IMR-90 (cell line): Measurements from ENCODE around the gene CYB5R3. TPM values are rescaled to one million over a fixed set of nuclear protein-coding genes. Genes with fewer than 3 reads are reported as not detected.
A peak's percentile ranks its signal among the peaks of the same experiment; 100 is the strongest.

Experiments
- ATAC-seq: fragments of 200-7000 bp; cut with Tn5 transposase; 2 replicates; pipeline ENCODE4 v1.9.1; 2020; ENCODE audit warnings: low read depth, mild to moderate bottlenecking, moderate library complexity
- BruUV-seq: library from RNA; stranded (reverse); fragments of 400-500 nt; replicated peaks from 2 replicates; lab custom pipeline; 2021; lab: Mats Ljungman, UMichigan
- CTCF ChIA-PET: fragments of 300-600 bp; formaldehyde crosslinking; extraction: SDS; loops from one replicate; lab custom pipeline; 2021; ENCODE audit warnings: antibody characterized with exemption; lab: Yijun Ruan, JAX
- POLR2A ChIA-PET: fragments of 300-600 bp; sonication (Branson Sonifier 250); formaldehyde crosslinking; loops from one replicate; lab custom pipeline; 2022; ENCODE audit warnings: antibody characterized with exemption; ENCODE audit not compliant: unreplicated experiment; lab: Charles Lee
- DNase-seq: peaks from one replicate; pipeline ENCODE4 v3.0.0; 2013
- H2AFZ ChIP-seq: replicated peaks from 2 replicates; pipeline ENCODE3; 2013; ENCODE audit warnings: low read length, mild to moderate bottlenecking; ENCODE audit not compliant: poor library complexity
- H2AK5ac ChIP-seq: 2 replicates; pipeline ENCODE4 v1.6.1; 2013; ENCODE audit warnings: low read depth, low read length, inconsistent platforms
- H2AK9ac ChIP-seq: replicated peaks from 2 replicates; pipeline ENCODE3; 2013; ENCODE audit warnings: mild to moderate bottlenecking, low read depth, low read length, moderate library complexity; ENCODE audit not compliant: poor library complexity
- H2BK120ac ChIP-seq: 2 replicates; pipeline ENCODE4 v1.6.1; 2013; ENCODE audit warnings: low read depth, low read length, inconsistent platforms
- H2BK15ac ChIP-seq: 3 replicates; pipeline ENCODE4 v1.6.1; 2013; ENCODE audit warnings: low read depth, low read length, inconsistent platforms
- H2BK20ac ChIP-seq: 2 replicates; pipeline ENCODE4 v1.6.1; 2013; ENCODE audit warnings: low read depth, mild to moderate bottlenecking, inconsistent platforms, low read length, moderate library complexity
- H2BK5ac ChIP-seq: 2 replicates; pipeline ENCODE4 v1.6.1; 2013; ENCODE audit warnings: mild to moderate bottlenecking, low read depth, low read length, inconsistent platforms; ENCODE audit not compliant: poor library complexity, severe bottlenecking
- H3K14ac ChIP-seq: replicated peaks from 2 replicates; pipeline ENCODE4 v1.6.1; 2013; ENCODE audit warnings: low read depth, low read length, inconsistent platforms
- H3K18ac ChIP-seq: 2 replicates; pipeline ENCODE4 v1.6.1; 2013; ENCODE audit warnings: low read depth, low read length, control low read depth
- H3K23ac ChIP-seq: 2 replicates; pipeline ENCODE4 v1.6.1; 2013; ENCODE audit warnings: low read depth, low read length, inconsistent platforms
- H3K27ac ChIP-seq: 2 replicates; pipeline ENCODE4 v1.5.1; 2013; ENCODE audit warnings: mild to moderate bottlenecking, control low read depth, low read length; ENCODE audit not compliant: insufficient read depth
- H3K27me3 ChIP-seq: 2 replicates; pipeline ENCODE4 v1.6.1; 2013; ENCODE audit warnings: low read length; ENCODE audit not compliant: control insufficient read depth, insufficient read depth
- H3K36me3 ChIP-seq: 2 replicates; pipeline ENCODE4 v1.6.1; 2013; ENCODE audit warnings: low read length, mixed read lengths; ENCODE audit not compliant: control insufficient read depth, insufficient read depth
- H3K4ac ChIP-seq: 2 replicates; pipeline ENCODE4 v1.6.1; 2013; ENCODE audit warnings: low read depth, low read length, inconsistent platforms
- H3K4me1 ChIP-seq: 2 replicates; pipeline ENCODE4 v1.6.1; 2013; ENCODE audit warnings: low read length, mixed read lengths; ENCODE audit not compliant: control insufficient read depth, insufficient read depth
- H3K4me2 ChIP-seq: 2 replicates; pipeline ENCODE4 v1.6.1; 2013; ENCODE audit warnings: low read depth, mild to moderate bottlenecking, control low read depth, low read length, moderate library complexity
- H3K4me3 ChIP-seq: 2 replicates; pipeline ENCODE4 v1.5.1; 2013; ENCODE audit warnings: low read depth, mild to moderate bottlenecking, control low read depth, low read length, moderate library complexity; ENCODE audit not compliant: insufficient read depth
- H3K56ac ChIP-seq: 2 replicates; pipeline ENCODE4 v1.6.1; 2013; ENCODE audit warnings: low read length, inconsistent platforms; ENCODE audit not compliant: insufficient read depth; ENCODE audit errors: extremely low read depth
- H3K79me1 ChIP-seq, 2 experiments: 2 replicates each; pipeline ENCODE4 v1.6.1; 2013; ENCODE audit warnings: low read length in 2 of 2, inconsistent platforms in 1 of 2, low read depth in 1 of 2
- H3K9ac ChIP-seq: 2 replicates; pipeline ENCODE4 v1.6.1; 2013; ENCODE audit warnings: low read depth, low read length, control low read depth
- H3K9me1 ChIP-seq: 2 replicates; pipeline ENCODE4 v1.6.1; 2013; ENCODE audit warnings: low read length, inconsistent platforms; ENCODE audit not compliant: insufficient read depth
- H3K9me3 ChIP-seq: 2 replicates; pipeline ENCODE4 v1.6.1; 2013; ENCODE audit warnings: low read length; ENCODE audit not compliant: control insufficient read depth, insufficient read depth
- H4K20me1 ChIP-seq: 2 replicates; pipeline ENCODE4 v1.6.1; 2013; ENCODE audit warnings: low read length, inconsistent platforms; ENCODE audit not compliant: insufficient read depth
- H4K5ac ChIP-seq: 2 replicates; pipeline ENCODE4 v1.6.1; 2013; ENCODE audit warnings: mild to moderate bottlenecking, low read depth, low read length, control low read depth
- H4K8ac ChIP-seq, 2 experiments: 2 replicates each; pipeline ENCODE4 v1.6.1; 2013; ENCODE audit warnings: low read depth in 2 of 2, low read length in 2 of 2, control low read depth in 1 of 2, inconsistent platforms in 1 of 2
- H4K91ac ChIP-seq: 2 replicates; pipeline ENCODE4 v1.6.1; 2013; ENCODE audit warnings: low read depth, low read length, inconsistent platforms; ENCODE audit not compliant: insufficient read depth
- BHLHE40 ChIP-seq: fragments of 150-350 bp; IDR thresholded peaks from 2 replicates; pipeline ENCODE4 v1.6.1; 2016; ENCODE audit warnings: mild to moderate bottlenecking, low read depth, low read length
- CEBPB ChIP-seq: IDR thresholded peaks from 2 replicates; pipeline ENCODE4 v1.6.1; 2012; ENCODE audit warnings: low read depth, low read length, improper control_type of control experiment
- CHD1 ChIP-seq: IDR thresholded peaks from 2 replicates; pipeline ENCODE4 v1.6.1; 2012; ENCODE audit warnings: low read depth, low read length, improper control_type of control experiment
- FOS ChIP-seq: fragments of 150-350 bp; IDR thresholded peaks from 2 replicates; pipeline ENCODE4 v1.6.1; 2016; ENCODE audit warnings: low read depth, low read length
- MAZ ChIP-seq: IDR thresholded peaks from 2 replicates; pipeline ENCODE4 v1.6.1; 2012; ENCODE audit warnings: low read depth, mild to moderate bottlenecking, low read length, improper control_type of control experiment, moderate library complexity, borderline replicate concordance
- MXI1 ChIP-seq: IDR thresholded peaks from 2 replicates; pipeline ENCODE4 v1.6.1; 2012; ENCODE audit warnings: low read depth, mild to moderate bottlenecking, low read length, moderate library complexity, borderline replicate concordance
- NFE2L2 ChIP-seq: fragments of 150-350 bp; IDR thresholded peaks from 2 replicates; pipeline ENCODE4 v1.6.1; 2016; ENCODE audit warnings: low read depth, mild to moderate bottlenecking, low read length
- POLR2A ChIP-seq: IDR thresholded peaks from 2 replicates; pipeline ENCODE4 v1.6.1; 2012; ENCODE audit warnings: mild to moderate bottlenecking, low read depth, low read length
- RAD21 ChIP-seq: IDR thresholded peaks from 2 replicates; pipeline ENCODE4 v1.6.1; 2012; ENCODE audit warnings: low read length, improper control_type of control experiment
- RFX5 ChIP-seq: IDR thresholded peaks from 2 replicates; pipeline ENCODE4 v1.8.0; 2012; ENCODE audit warnings: low read depth, mild to moderate bottlenecking, low read length, moderate library complexity
- SMC3 ChIP-seq: fragments of 150-350 bp; IDR thresholded peaks from 2 replicates; pipeline ENCODE4 v1.6.1; 2016; ENCODE audit warnings: low read depth, mild to moderate bottlenecking, antibody characterized with exemption, low read length, moderate library complexity
- WGBS, 2 experiments: methylation state at CpG; one replicate each; pipeline versions ENCODE4 v1.1.5 to v1.1.7; 2013; ENCODE audit warnings: missing lambda C conversion rate in 2 of 2; ENCODE audit not compliant: insufficient read length in 1 of 2; ENCODE audit errors: extremely low coverage in 2 of 2; 5-methylcytosine and 5-hydroxymethylcytosine counted together
- dilution Hi-C: fragments of 300-500 bp; cut with HindIII; formaldehyde crosslinking; loops from one replicate; pipeline ENCODE4 v1.14.3; 2018; ENCODE audit warnings: low sequenced_read_pairs; ENCODE audit not compliant: unreplicated experiment
- in situ Hi-C: fragments of 300-500 bp; cut with MboI; formaldehyde crosslinking; loops from 3 replicates; pipeline ENCODE4 v1.14.3; 2019; ENCODE audit warnings: low sequenced_read_pairs, inconsistent platforms, mixed read lengths
- intact Hi-C: fragments of 100-400 bp; cut with micrococcal nuclease; formaldehyde crosslinking; loops from 2 replicates; pipeline ENCODE4 v1.10.0; 2022
- polyA plus RNA-seq, 3 experiments: library from polyadenylated mRNA; depleted of rRNA; stranded (reverse); fragments of >200 nt; gene quantifications; 2 replicates each; pipeline ENCODE4 v1.2.3, GENCODE V29; 2012; ENCODE audit warnings: low replicate concordance in 1 of 3
- total RNA-seq: library from RNA; depleted of rRNA; stranded (reverse); fragments of >200 nt; gene quantifications from 2 replicates; pipeline ENCODE4 v1.2.3, GENCODE V29; 2012
- TF ChIP-seq, protein P1 (sequence below): conservative IDR thresholded peaks from 2 replicates; pipeline ENCODE4 v1.5.1; 2012; ENCODE audit warnings: mild to moderate bottlenecking, low read depth, low read length, improper control_type of control experiment
- TF ChIP-seq, protein P2 (sequence below): fragments of 150-350 bp; IDR thresholded peaks from 2 replicates; pipeline ENCODE4 v1.6.1; 2016; ENCODE audit warnings: low read depth, mild to moderate bottlenecking, low read length, moderate library complexity, borderline replicate concordance
- TF ChIP-seq, protein P3 (sequence below): fragments of 150-350 bp; IDR thresholded peaks from 2 replicates; pipeline ENCODE4 v1.6.1; 2017; ENCODE audit warnings: mild to moderate bottlenecking, antibody characterized with exemption, low read length, low read depth

CYB5R3 gene
- total and polyA plus RNA-seq, 2 of the 4 experiments (the other 2 are of a cell fraction) = 44.1 to 362 TPM

GRCh38 chr22:42686756-42687491 lies 37.7 kb upstream of the CYB5R3 start:
- Histone ChIP-seq H3K4me1 (peaks cover 34% of the 10 kb centered on the region), H3K9me3 (no peaks in the 10 kb centered on the region), H3K14ac (no peak overlapping the region; the same call in 1 of the 2 replicates), H4K8ac (peak overlapping the region in 1 of 2 experiments; percentile 18; a peak in 2 of 4 replicates), H3K56ac (no peak overlapping the region), H4K20me1 (no peaks in the 10 kb centered on the region), H2AK5ac (peak overlapping the region; percentile 37), H3K9me1 (peaks cover 13% of the 10 kb centered on the region; the same call in 1 of the 2 replicates), H2BK20ac (0 out of 2 replicates have a peak overlapping the region, but pooled peaks have one; percentile 9), H4K91ac (peak overlapping the region; percentile 49; the same call in 1 of the 2 replicates), H2AFZ (no peak overlapping the region), H2AK9ac (no peak overlapping the region), H2BK120ac (peak overlapping the region; percentile 42; the same call in 1 of the 2 replicates), H3K9ac (no peak overlapping the region; the same call in 1 of the 2 replicates), H3K4me3 (no peak overlapping the region), H2BK5ac (no peak overlapping the region), H3K36me3 (peaks cover 6% of the 10 kb centered on the region; the same call in 1 of the 2 replicates), H3K79me1 (peaks cover 7 to 9% of the 10 kb centered on the region in 2 experiments; a peak in 2 of 4 replicates), H3K18ac (no peak overlapping the region; the same call in 1 of the 2 replicates), H3K4ac (peak overlapping the region; percentile 64), H2BK15ac (peak overlapping the region; percentile 18; the same call in 1 of the 3 replicates), H4K5ac (no peak overlapping the region; the same call in 1 of the 2 replicates), H3K4me2 (no peak overlapping the region), H3K27me3 (no peaks in the 10 kb centered on the region), H3K23ac (no peak overlapping the region), H3K27ac (peak overlapping the region; percentile 28; the same call in 1 of the 2 replicates)
- in situ Hi-C loops (no loop called here), dilution Hi-C loops (no loop called here), intact Hi-C loops (no loop called here)
- ChIA-PET CTCF (interaction anchor here (0.6 kb wide), 1 partner anchor 24 kb away, joined by 6 read pairs; no protein-coding TSS in a partner anchor), POLR2A (no interaction called here)
- WGBS, 2 experiments = no CpG with 5 or more reads among the region's 14 CpGs
- DNase-seq (no peak), ATAC-seq (no peak)
- BruUV-seq = no TSS peak
- TF ChIP-seq SMC3 (no peak), RFX5 (no peak), CHD1 (no peak), CEBPB (no peak), BHLHE40 (no peak), NFE2L2 (no peak), MAZ (no peak), RAD21 (no peak), POLR2A (no peak), FOS (no peak), MXI1 (no peak)
- TF ChIP-seq, protein P1, sequence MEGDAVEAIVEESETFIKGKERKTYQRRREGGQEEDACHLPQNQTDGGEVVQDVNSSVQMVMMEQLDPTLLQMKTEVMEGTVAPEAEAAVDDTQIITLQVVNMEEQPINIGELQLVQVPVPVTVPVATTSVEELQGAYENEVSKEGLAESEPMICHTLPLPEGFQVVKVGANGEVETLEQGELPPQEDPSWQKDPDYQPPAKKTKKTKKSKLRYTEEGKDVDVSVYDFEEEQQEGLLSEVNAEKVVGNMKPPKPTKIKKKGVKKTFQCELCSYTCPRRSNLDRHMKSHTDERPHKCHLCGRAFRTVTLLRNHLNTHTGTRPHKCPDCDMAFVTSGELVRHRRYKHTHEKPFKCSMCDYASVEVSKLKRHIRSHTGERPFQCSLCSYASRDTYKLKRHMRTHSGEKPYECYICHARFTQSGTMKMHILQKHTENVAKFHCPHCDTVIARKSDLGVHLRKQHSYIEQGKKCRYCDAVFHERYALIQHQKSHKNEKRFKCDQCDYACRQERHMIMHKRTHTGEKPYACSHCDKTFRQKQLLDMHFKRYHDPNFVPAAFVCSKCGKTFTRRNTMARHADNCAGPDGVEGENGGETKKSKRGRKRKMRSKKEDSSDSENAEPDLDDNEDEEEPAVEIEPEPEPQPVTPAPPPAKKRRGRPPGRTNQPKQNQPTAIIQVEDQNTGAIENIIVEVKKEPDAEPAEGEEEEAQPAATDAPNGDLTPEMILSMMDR = no peak
- TF ChIP-seq, protein P2, sequence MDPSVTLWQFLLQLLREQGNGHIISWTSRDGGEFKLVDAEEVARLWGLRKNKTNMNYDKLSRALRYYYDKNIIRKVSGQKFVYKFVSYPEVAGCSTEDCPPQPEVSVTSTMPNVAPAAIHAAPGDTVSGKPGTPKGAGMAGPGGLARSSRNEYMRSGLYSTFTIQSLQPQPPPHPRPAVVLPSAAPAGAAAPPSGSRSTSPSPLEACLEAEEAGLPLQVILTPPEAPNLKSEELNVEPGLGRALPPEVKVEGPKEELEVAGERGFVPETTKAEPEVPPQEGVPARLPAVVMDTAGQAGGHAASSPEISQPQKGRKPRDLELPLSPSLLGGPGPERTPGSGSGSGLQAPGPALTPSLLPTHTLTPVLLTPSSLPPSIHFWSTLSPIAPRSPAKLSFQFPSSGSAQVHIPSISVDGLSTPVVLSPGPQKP = no peak
- TF ChIP-seq, protein P3, sequence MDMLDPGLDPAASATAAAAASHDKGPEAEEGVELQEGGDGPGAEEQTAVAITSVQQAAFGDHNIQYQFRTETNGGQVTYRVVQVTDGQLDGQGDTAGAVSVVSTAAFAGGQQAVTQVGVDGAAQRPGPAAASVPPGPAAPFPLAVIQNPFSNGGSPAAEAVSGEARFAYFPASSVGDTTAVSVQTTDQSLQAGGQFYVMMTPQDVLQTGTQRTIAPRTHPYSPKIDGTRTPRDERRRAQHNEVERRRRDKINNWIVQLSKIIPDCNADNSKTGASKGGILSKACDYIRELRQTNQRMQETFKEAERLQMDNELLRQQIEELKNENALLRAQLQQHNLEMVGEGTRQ = no peak
